Nephron (organoid): ENCODE data around the gene SMARCB1.

Experiments used
- H3K27ac Mint-ChIP-seq, 3 experiments: 2 replicates each; pipeline ENCODE4 v1.8.0; 2020; ENCODE audit warnings: mixed read lengths in 3 of 3, mild to moderate bottlenecking in 2 of 3, moderate library complexity in 1 of 3
- H3K27me3 Mint-ChIP-seq: 2 replicates; pipeline ENCODE4 v1.8.0; 2021; ENCODE audit warnings: low read depth, mild to moderate bottlenecking, moderate library complexity, mixed read lengths
- H3K36me3 Mint-ChIP-seq: 2 replicates; pipeline ENCODE4 v1.8.0; 2020; ENCODE audit warnings: low read depth, mixed read lengths
- H3K4me1 Mint-ChIP-seq: 2 replicates; pipeline ENCODE4 v1.8.0; 2020; ENCODE audit warnings: mixed read lengths
- H3K4me3 Mint-ChIP-seq, 3 experiments: 2 replicates each; pipeline ENCODE4 v1.8.0; 2020; ENCODE audit warnings: mild to moderate bottlenecking in 3 of 3, mixed read lengths in 3 of 3, moderate library complexity in 2 of 3
- H3K9me3 Mint-ChIP-seq: 2 replicates; pipeline ENCODE4 v1.8.0; 2020; ENCODE audit warnings: mixed read lengths
- TF ChIP-seq, protein P1 (sequence below), 3 experiments: fragments of 200-600 bp; sonication (generic); IDR thresholded peaks; one replicate each; pipeline ENCODE4 v1.5.0; 2021; ENCODE audit warnings: antibody characterized with exemption in 3 of 3; ENCODE audit not compliant: unreplicated experiment in 3 of 3

The SMARCB1 gene

DNA sequence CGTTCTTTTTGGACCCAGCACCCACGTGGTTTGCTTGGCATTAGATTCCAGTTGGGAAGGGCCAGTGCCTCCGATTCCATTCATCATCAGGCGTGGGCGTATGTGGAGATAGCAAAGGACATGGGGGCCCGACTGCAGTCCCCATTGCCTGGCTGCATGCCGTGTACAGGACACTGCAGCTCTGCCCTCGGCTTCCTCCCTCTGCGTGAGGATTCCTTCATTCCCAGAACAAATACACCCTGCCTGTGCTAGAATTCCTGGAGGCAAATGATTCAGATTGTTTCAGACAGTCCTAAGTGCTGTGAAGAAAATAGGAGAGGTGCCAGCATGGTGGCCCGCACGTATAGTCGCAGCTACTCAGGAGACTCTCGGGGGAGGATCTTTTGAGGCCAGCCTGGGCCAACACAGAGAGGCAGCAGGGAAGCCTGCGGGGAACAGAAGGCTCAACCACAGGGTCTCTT, 36.6 kb downstream of the SMARCB1 start:
- Mint-ChIP-seq H3K9me3 (no peaks in the 10 kb centered on the region), H3K4me1 (peaks cover 17% of the 10 kb centered on the region), H3K27me3 (no peaks in the 10 kb centered on the region), H3K36me3 (peaks cover 79% of the 10 kb centered on the region), H3K27ac (peak overlapping the region in 2 of 3 experiments; percentile 11 to 17), H3K4me3 (no peak overlapping the region)
- TF ChIP-seq, protein P1, sequence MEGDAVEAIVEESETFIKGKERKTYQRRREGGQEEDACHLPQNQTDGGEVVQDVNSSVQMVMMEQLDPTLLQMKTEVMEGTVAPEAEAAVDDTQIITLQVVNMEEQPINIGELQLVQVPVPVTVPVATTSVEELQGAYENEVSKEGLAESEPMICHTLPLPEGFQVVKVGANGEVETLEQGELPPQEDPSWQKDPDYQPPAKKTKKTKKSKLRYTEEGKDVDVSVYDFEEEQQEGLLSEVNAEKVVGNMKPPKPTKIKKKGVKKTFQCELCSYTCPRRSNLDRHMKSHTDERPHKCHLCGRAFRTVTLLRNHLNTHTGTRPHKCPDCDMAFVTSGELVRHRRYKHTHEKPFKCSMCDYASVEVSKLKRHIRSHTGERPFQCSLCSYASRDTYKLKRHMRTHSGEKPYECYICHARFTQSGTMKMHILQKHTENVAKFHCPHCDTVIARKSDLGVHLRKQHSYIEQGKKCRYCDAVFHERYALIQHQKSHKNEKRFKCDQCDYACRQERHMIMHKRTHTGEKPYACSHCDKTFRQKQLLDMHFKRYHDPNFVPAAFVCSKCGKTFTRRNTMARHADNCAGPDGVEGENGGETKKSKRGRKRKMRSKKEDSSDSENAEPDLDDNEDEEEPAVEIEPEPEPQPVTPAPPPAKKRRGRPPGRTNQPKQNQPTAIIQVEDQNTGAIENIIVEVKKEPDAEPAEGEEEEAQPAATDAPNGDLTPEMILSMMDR (IDR thresholded peaks at IDR 0.05; ENCODE audit: unreplicated experiment in 3 of 3): no peak

DNA sequence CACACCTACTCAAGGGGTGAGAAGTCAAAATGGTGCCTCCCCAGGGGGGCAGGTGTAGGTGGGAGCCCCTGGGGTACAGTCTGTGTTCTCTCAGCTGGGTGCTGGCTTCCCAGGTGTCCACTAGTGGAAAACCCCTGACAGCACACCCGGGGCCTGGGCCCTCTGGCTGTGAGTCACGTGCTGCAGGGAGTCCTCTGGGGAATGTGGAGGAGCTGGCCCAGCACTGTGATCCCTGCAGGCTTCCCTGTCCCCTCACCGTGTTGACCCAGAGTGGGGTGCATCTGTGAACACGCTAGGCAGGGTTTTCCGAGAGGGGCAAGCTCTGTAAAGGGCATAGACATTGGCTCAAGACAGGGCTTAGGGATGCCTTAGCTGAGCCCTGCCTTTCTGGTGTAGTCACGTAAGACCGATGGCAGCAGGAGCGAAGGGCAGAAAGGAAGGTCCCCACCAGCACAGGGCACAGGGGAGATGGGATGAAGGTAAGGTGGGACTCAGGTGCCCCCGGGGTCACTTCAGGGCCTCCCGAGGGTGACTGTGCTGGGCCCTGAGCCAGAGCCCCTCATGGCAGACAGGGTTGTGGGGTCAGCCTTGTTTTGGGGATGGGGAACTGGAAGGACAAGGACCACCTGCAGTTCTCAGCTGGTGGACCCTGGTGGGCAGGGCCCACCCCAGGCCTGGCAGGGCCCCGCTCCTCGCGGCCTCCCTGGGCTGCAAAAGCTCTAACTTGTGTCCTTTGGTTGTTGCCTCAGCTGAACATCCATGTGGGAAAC, 37.9 kb downstream of the SMARCB1 start:
- H3K4me3 Mint-ChIP-seq: no peak overlapping the region
- H3K36me3 Mint-ChIP-seq: peaks cover 78% of the 10 kb centered on the region
- no peak overlapping the region for H3K27ac Mint-ChIP-seq
- H3K9me3 Mint-ChIP-seq: peaks cover under 1% of the 10 kb centered on the region
- peaks cover 18% of the 10 kb centered on the region for H3K4me1 Mint-ChIP-seq
- H3K27me3 Mint-ChIP-seq: no peaks in the 10 kb centered on the region
- TF ChIP-seq, protein P1 (IDR thresholded peaks at IDR 0.05; ENCODE audit: unreplicated experiment in 3 of 3): no peak

DNA sequence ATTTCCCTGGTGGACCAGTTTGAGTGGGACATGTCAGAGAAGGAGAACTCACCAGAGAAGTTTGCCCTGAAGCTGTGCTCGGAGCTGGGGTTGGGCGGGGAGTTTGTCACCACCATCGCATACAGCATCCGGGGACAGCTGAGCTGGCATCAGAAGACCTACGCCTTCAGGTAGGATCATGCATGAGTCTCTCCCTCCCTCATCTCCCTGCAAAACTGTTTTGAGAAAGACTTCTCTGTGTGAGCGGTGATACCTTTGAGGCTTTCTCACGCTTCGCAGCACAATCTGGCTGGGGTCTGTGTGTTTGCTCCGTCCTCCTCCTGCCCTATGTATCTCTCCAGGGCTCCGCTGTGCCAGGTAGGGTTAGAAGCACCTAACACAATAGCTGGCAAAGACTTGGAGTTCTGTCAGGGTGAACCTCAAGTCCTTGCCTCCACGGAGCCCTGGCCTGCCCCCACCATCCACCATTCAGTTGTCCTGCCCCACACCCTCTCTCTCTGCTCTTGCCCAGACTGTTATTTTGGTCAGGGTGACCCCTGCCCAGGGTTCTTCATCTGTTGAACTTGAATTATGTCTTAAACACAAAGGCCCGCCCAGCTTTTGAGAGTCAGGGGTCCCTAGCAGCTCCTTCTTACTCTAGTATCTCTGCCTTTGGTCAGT, 38.6 kb downstream of the SMARCB1 start:
- H3K4me3 Mint-ChIP-seq: no peak overlapping the region
- peaks cover 3% of the 10 kb centered on the region for H3K9me3 Mint-ChIP-seq
- H3K4me1 Mint-ChIP-seq: peaks cover 25% of the 10 kb centered on the region
- peak overlapping the region in 2 of 3 experiments; percentile 50 to 88 for H3K27ac Mint-ChIP-seq
- TF ChIP-seq, protein P1 (IDR thresholded peaks at IDR 0.05; ENCODE audit: unreplicated experiment in 3 of 3): no peak
- peaks cover 78% of the 10 kb centered on the region for H3K36me3 Mint-ChIP-seq
- H3K27me3 Mint-ChIP-seq: no peaks in the 10 kb centered on the region

DNA sequence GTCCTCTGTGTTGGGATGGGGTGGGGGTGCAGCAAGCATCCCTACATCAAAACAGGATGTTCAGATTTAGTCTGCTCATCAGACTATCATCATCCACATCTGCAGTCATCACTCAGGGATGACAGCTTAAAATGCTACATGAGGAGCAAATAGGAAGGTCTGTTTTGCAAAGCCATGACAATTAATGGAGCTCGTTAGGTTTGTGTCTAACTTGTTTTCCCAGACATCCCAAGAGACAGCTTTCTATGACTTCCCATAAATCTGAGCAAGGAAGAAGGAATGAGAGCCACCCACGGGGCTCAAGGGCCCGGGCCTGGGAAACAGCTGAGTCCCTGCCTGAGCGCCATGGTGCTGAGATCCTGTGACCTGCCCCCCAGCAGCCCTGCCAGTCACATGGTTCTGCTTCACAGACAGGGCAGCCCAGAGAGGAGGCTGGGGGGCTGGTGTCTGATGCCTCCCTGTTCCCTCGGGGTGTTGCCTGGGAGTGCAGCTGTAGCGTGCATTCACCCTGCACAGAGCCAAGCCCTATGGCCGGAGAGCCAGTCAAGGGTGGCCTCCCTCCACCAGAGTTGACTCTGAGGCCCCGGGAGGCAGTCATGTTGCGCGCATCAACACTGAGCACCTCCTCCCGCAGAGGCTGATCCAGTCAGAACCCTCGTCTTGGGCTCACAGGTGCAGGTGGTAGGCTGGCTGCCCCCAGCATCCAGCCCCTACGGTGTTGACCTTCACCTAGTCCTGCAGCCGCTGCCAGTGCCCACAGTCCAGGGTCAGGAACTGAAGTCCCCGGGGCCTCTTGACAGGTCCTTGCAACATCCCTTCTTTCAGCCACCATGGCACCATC, 40.0 kb downstream of the SMARCB1 start:
- peak overlapping the region; percentile 37 to 90 (median 88) for H3K27ac Mint-ChIP-seq
- H3K9me3 Mint-ChIP-seq: peaks cover 3% of the 10 kb centered on the region
- no peak overlapping the region for H3K4me3 Mint-ChIP-seq
- H3K36me3 Mint-ChIP-seq: peaks cover 77% of the 10 kb centered on the region
- H3K27me3 Mint-ChIP-seq: no peaks in the 10 kb centered on the region
- peaks cover 26% of the 10 kb centered on the region for H3K4me1 Mint-ChIP-seq
- TF ChIP-seq, protein P1 (IDR thresholded peaks at IDR 0.05; ENCODE audit: unreplicated experiment in 3 of 3): no peak

DNA sequence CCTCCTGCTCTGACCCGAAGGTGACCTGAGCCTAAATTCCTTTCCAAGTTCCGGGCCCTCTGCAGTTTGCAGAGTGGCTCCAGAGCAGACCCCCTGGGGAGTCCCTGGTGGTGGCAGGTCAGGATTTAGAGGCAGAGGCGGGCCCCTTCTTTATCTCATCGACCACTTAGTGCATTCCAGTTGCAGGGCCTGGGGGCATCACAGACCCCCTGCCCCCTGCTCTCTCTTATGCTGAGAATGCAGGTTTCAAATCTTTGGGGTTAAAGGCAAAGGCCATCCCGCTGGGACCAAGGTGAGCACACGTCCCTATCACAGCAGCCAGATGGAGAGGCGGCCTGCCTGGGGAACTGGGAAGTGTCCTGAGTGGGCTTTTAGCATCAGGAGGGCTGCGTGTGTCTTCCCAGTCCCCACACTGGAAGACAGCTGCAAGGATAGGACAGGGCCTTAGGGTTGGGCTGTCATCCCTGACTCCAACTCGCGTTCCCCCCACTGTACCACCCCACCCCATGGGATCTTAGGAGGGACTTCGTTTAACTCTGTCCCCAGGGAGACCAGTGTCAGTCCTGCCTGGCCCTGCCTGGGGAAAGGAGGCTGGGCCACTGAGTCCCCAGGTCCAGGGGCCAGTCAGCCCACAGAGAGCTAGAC, 40.7 kb downstream of the SMARCB1 start:
- Mint-ChIP-seq H3K4me1 (peaks cover 30% of the 10 kb centered on the region), H3K27ac (peak overlapping the region in 1 of 3 experiments; percentile 88), H3K27me3 (no peaks in the 10 kb centered on the region), H3K4me3 (no peak overlapping the region), H3K36me3 (peaks cover 71% of the 10 kb centered on the region), H3K9me3 (peaks cover 3% of the 10 kb centered on the region)
- TF ChIP-seq, protein P1 (IDR thresholded peaks at IDR 0.05; ENCODE audit: unreplicated experiment in 3 of 3): no peak
